ENCODE data around the gene AK3.
A peak's percentile ranks its signal among the peaks of the same experiment; 100 is the strongest.

AK3 gene

GRCh38 chr9:4700932-4701331 lies 40.1 kb downstream of the AK3 start:
- no peaks in the 10 kb centered on the region for H3K79me2 ChIP-seq (ENCODE audit: low read length)
- no peak overlapping the region for H3K9ac ChIP-seq (ENCODE audit: low read length)
- no peaks in the 10 kb centered on the region for H3K9me3 ChIP-seq (ENCODE audit: insufficient read depth, low read length)
- no peak overlapping the region for H2AFZ ChIP-seq (ENCODE audit: low read depth, low read length)
- H4K20me1 ChIP-seq (ENCODE audit: insufficient read depth, low read length), result no peaks in the 10 kb centered on the region
- no peak overlapping the region for H3K4me2 ChIP-seq (ENCODE audit: low read length)
- no peaks in the 10 kb centered on the region for H3K27me3 ChIP-seq (ENCODE audit: low read depth, low read length)
- H3K4me3 ChIP-seq (ENCODE audit: low read length), result no peak overlapping the region
- H3K36me3 ChIP-seq (replicated peaks; ENCODE audit: low read depth, low read length), result peaks cover 25% of the 10 kb centered on the region
- no peaks in the 10 kb centered on the region for H3K4me1 ChIP-seq (ENCODE audit: low read length)
- TF ChIP-seq EZH2phosphoT487 (IDR thresholded peaks at IDR 0.05; ENCODE audit: low read depth) (no peak), CTCF (IDR thresholded peaks at IDR 0.05; ENCODE audit: low read depth, low read length) (no peak)
- H3K27ac ChIP-seq (ENCODE audit: low read length), result no peak overlapping the region

GRCh38 chr9:4700091-4700490 lies 40.9 kb downstream of the AK3 start:
- H4K20me1 ChIP-seq (ENCODE audit: insufficient read depth, low read length), result no peaks in the 10 kb centered on the region
- no peak for TF ChIP-seq EZH2phosphoT487 (IDR thresholded peaks at IDR 0.05; ENCODE audit: low read depth)
- TF ChIP-seq CTCF (IDR thresholded peaks at IDR 0.05; ENCODE audit: low read depth, low read length), result no peak

GRCh38 chr9:4691795-4692194 lies 49.2 kb downstream of the AK3 start:
- H3K79me2 ChIP-seq (ENCODE audit: low read length), result peaks cover 11% of the 10 kb centered on the region
- H3K27ac ChIP-seq (ENCODE audit: low read length), result no peak overlapping the region
- H3K4me3 ChIP-seq (ENCODE audit: low read length), result no peak overlapping the region
- H3K9me3 ChIP-seq (ENCODE audit: insufficient read depth, low read length), result no peaks in the 10 kb centered on the region
- no peak overlapping the region for H3K9ac ChIP-seq (ENCODE audit: low read length)
- no peak overlapping the region for H3K4me2 ChIP-seq (ENCODE audit: low read length)
- H3K4me1 ChIP-seq (ENCODE audit: low read length), result peaks cover 23% of the 10 kb centered on the region
- no peak overlapping the region for H2AFZ ChIP-seq (ENCODE audit: low read depth, low read length)
- TF ChIP-seq EZH2phosphoT487 (IDR thresholded peaks at IDR 0.05; ENCODE audit: low read depth) (no peak), CTCF (IDR thresholded peaks at IDR 0.05; ENCODE audit: low read depth, low read length) (no peak)
- H3K27me3 ChIP-seq (ENCODE audit: low read depth, low read length), result no peaks in the 10 kb centered on the region
- H3K36me3 ChIP-seq (replicated peaks; ENCODE audit: low read depth, low read length), result peaks cover 11% of the 10 kb centered on the region
- peaks cover 11% of the 10 kb centered on the region; the same call in 1 of the 2 replicates for H4K20me1 ChIP-seq (ENCODE audit: insufficient read depth, low read length)

More at GRCh38 chr9:4700091-4700490, 40.9 kb downstream of the AK3 start:
- H3K4me1 ChIP-seq (ENCODE audit: low read length), result no peaks in the 10 kb centered on the region
- H3K36me3 ChIP-seq (replicated peaks; ENCODE audit: low read depth, low read length), result peaks cover 22% of the 10 kb centered on the region
- H3K9me3 ChIP-seq (ENCODE audit: insufficient read depth, low read length), result no peaks in the 10 kb centered on the region
- no peak overlapping the region for H3K4me3 ChIP-seq (ENCODE audit: low read length)
- H3K79me2 ChIP-seq (ENCODE audit: low read length), result no peaks in the 10 kb centered on the region
- H2AFZ ChIP-seq (ENCODE audit: low read depth, low read length), result no peak overlapping the region
- no peak overlapping the region for H3K27ac ChIP-seq (ENCODE audit: low read length)
- no peaks in the 10 kb centered on the region for H3K27me3 ChIP-seq (ENCODE audit: low read depth, low read length)
- H3K4me2 ChIP-seq (ENCODE audit: low read length), result no peak overlapping the region
- H3K9ac ChIP-seq (ENCODE audit: low read length), result no peak overlapping the region

- Histone ChIP-seq H2AFZ (ENCODE audit: low read depth, low read length) (no peak overlapping the region), H3K9ac (ENCODE audit: low read length) (peak overlapping the region; percentile 19), H3K27me3 (ENCODE audit: low read depth, low read length) (no peaks in the 10 kb centered on the region), H3K36me3 (replicated peaks; ENCODE audit: low read depth, low read length) (peaks cover 15% of the 10 kb centered on the region), H3K4me1 (ENCODE audit: low read length) (peaks cover 23% of the 10 kb centered on the region), H3K4me2 (ENCODE audit: low read length) (peak overlapping the region; percentile 76), H3K4me3 (ENCODE audit: low read length) (peak overlapping the region; percentile 59), H3K9me3 (ENCODE audit: insufficient read depth, low read length) (no peaks in the 10 kb centered on the region), H3K27ac (ENCODE audit: low read length) (peak overlapping the region; percentile 88), H4K20me1 (ENCODE audit: insufficient read depth, low read length) (peaks cover 11% of the 10 kb centered on the region; the same call in 1 of the 2 replicates), H3K79me2 (ENCODE audit: low read length) (peaks cover 11% of the 10 kb centered on the region)
- TF ChIP-seq CTCF (IDR thresholded peaks at IDR 0.05; ENCODE audit: low read depth, low read length) (no peak), EZH2phosphoT487 (IDR thresholded peaks at IDR 0.05; ENCODE audit: low read depth) (no peak)
Measured at GRCh38 chr9:4690144-4690543, 50.9 kb downstream of the AK3 start.
